GM19452 (cell line): ENCODE data around the gene KCNH2.

ENCODE experiments used
- ATAC-seq: cut with Tn5 transposase; IDR thresholded peaks from one replicate; pipeline ENCODE4 v1.9.1; 2021; ENCODE audit not compliant: unreplicated experiment

The KCNH2 gene

GRCh38 chr7:150950496-150951180, 27.5 kb downstream of the KCNH2 start:
- ATAC-seq: no peak

- ATAC-seq: no peak
Observed at GRCh38 chr7:150949971-150950491, 28.1 kb downstream of the KCNH2 start.

GRCh38 chr7:150949564-150949963, 28.6 kb downstream of the KCNH2 start:
- ATAC-seq: no peak

GRCh38 chr7:150948791-150949251, 29.3 kb downstream of the KCNH2 start:
- ATAC-seq: no peak

- ATAC-seq: no peak
Observed at GRCh38 chr7:150947761-150948651, 30.1 kb downstream of the KCNH2 start.

- ATAC-seq: no peak
Observed at GRCh38 chr7:150947241-150947745, 30.8 kb downstream of the KCNH2 start.

GRCh38 chr7:150946421-150947240, 31.5 kb downstream of the KCNH2 start:
- no peak for ATAC-seq

GRCh38 chr7:150945853-150946420, 32.2 kb downstream of the KCNH2 start:
- no peak for ATAC-seq

GRCh38 chr7:150945171-150945852, 32.8 kb downstream of the KCNH2 start:
- no peak for ATAC-seq

- ATAC-seq: no peak
Observed at GRCh38 chr7:150944066-150945042, 33.8 kb downstream of the KCNH2 start.

- no peak for ATAC-seq
Observed at GRCh38 chr7:150943453-150943814, 34.7 kb downstream of the KCNH2 start.

- no peak for ATAC-seq
Observed at GRCh38 chr7:150942591-150943452, 35.3 kb downstream of the KCNH2 start.

GRCh38 chr7:150942001-150942590, 36.0 kb downstream of the KCNH2 start:
- no peak for ATAC-seq

- ATAC-seq: no peak
Observed at GRCh38 chr7:150941351-150942000, 36.6 kb downstream of the KCNH2 start.

GRCh38 chr7:150940431-150941102, 37.6 kb downstream of the KCNH2 start:
- ATAC-seq: no peak

GRCh38 chr7:150939466-150939865, 38.7 kb downstream of the KCNH2 start:
- ATAC-seq: no peak
